Liver (tissue), 9 donors: ENCODE results near the gene MYO5A. TPM values are rescaled to one million over a fixed set of nuclear protein-coding genes. Genes with fewer than 3 reads are reported as not detected.

Source experiments
- DNase-seq: peaks from one replicate; pipeline ENCODE4 v3.0.0-alpha.2; 2017; ENCODE audit warnings: low spot score
- H3K27ac ChIP-seq, 2 donors: one replicate each; pipeline ENCODE4 v1.7.0; 2013; ENCODE audit warnings: inconsistent platforms in 2 of 2, low read length in 2 of 2, control low read depth in 1 of 2, low read depth in 1 of 2, mild to moderate bottlenecking in 1 of 2
- H3K27me3 ChIP-seq, 4 donors: one replicate each; pipeline versions ENCODE4 v1.6.1 to v1.7.0; 2013; ENCODE audit warnings: low read length in 3 of 4, inconsistent platforms in 1 of 4, mild to moderate bottlenecking in 1 of 4, moderate library complexity in 1 of 4; ENCODE audit not compliant: control insufficient read depth in 4 of 4, insufficient read depth in 4 of 4
- H3K36me3 ChIP-seq, 4 donors: one replicate each; pipeline versions ENCODE4 v1.6.1 to v1.7.0; 2013; ENCODE audit warnings: low read length in 3 of 4, mild to moderate bottlenecking in 3 of 4, low read depth in 1 of 4, moderate library complexity in 1 of 4; ENCODE audit not compliant: control insufficient read depth in 4 of 4, insufficient read depth in 3 of 4
- H3K4me1 ChIP-seq, 4 donors: one replicate each; pipeline versions ENCODE4 v1.6.1 to v1.7.0; 2013; ENCODE audit warnings: low read length in 3 of 4, mild to moderate bottlenecking in 3 of 4, moderate library complexity in 1 of 4; ENCODE audit not compliant: control insufficient read depth in 4 of 4, insufficient read depth in 4 of 4
- H3K4me3 ChIP-seq, 3 donors: one replicate each; pipeline versions ENCODE4 v1.6.1 to v1.7.0; 2013; ENCODE audit warnings: low read length in 3 of 3, control low read depth in 1 of 3, low read depth in 1 of 3, mild to moderate bottlenecking in 1 of 3
- H3K9ac ChIP-seq, 2 donors: one replicate each; pipeline ENCODE4 v1.7.0; 2013; ENCODE audit warnings: low read length in 2 of 2, mild to moderate bottlenecking in 2 of 2, moderate library complexity in 2 of 2, control low read depth in 1 of 2, low read depth in 1 of 2
- H3K9me3 ChIP-seq, 4 donors: one replicate each; pipeline versions ENCODE4 v1.6.1 to v1.7.0; 2013; ENCODE audit warnings: low read length in 3 of 4; ENCODE audit not compliant: control insufficient read depth in 4 of 4
- ATF3 ChIP-seq: IDR thresholded peaks from 2 replicates; pipeline ENCODE4 v1.6.1; 2016; ENCODE audit warnings: antibody characterized with exemption
- CTCF ChIP-seq: fragments of 150-350 bp; IDR thresholded peaks from 2 replicates; pipeline ENCODE4 v1.5.1; 2017; ENCODE audit warnings: improper control_type of control experiment, low read depth, low read length; ENCODE audit not compliant: missing input control
- EGR1 ChIP-seq, 2 donors: IDR thresholded peaks; 2 replicates each; pipeline ENCODE4 v1.6.1; 2016 to 2018; ENCODE audit warnings: antibody characterized with exemption in 2 of 2, low read depth in 2 of 2
- FOXA1 ChIP-seq: IDR thresholded peaks from 2 replicates; pipeline ENCODE4 v1.6.1; 2016; ENCODE audit warnings: antibody characterized with exemption
- FOXA2 ChIP-seq: IDR thresholded peaks from 2 replicates; pipeline ENCODE4 v1.6.1; 2016; ENCODE audit warnings: antibody characterized with exemption
- GABPA ChIP-seq, 2 donors: IDR thresholded peaks in 1 of 2; conservative IDR thresholded peaks in 1 of 2; 2 replicates each; pipeline ENCODE4 v1.6.1; 2016; ENCODE audit warnings: antibody characterized with exemption in 2 of 2, mild to moderate bottlenecking in 1 of 2, moderate library complexity in 1 of 2
- HNF4A ChIP-seq, 2 donors: conservative IDR thresholded peaks; 2 replicates each; pipeline ENCODE4 v1.6.1; 2016; ENCODE audit warnings: antibody characterized with exemption in 2 of 2, mild to moderate bottlenecking in 2 of 2
- HNF4G ChIP-seq: IDR thresholded peaks from 2 replicates; pipeline ENCODE4 v1.6.1; 2016; ENCODE audit warnings: antibody characterized with exemption
- JUND ChIP-seq, 2 donors: IDR thresholded peaks; 2 replicates each; pipeline ENCODE4 v1.6.1; 2016; ENCODE audit warnings: antibody characterized with exemption in 2 of 2
- NR2F2 ChIP-seq: IDR thresholded peaks from 2 replicates; pipeline ENCODE4 v1.6.1; 2016; ENCODE audit warnings: antibody characterized with exemption
- RAD21 ChIP-seq, 2 donors: IDR thresholded peaks; 2 replicates each; pipeline ENCODE4 v1.6.1; 2016; ENCODE audit warnings: antibody characterized with exemption in 2 of 2, mild to moderate bottlenecking in 2 of 2
- RXRA ChIP-seq, 2 donors: IDR thresholded peaks; 2 replicates each; pipeline ENCODE4 v1.6.1; 2017 to 2018; ENCODE audit warnings: antibody characterized with exemption in 2 of 2, mild to moderate bottlenecking in 1 of 2
- SP1 ChIP-seq: IDR thresholded peaks from 2 replicates; pipeline ENCODE4 v1.6.1; 2018; ENCODE audit warnings: antibody characterized with exemption, mild to moderate bottlenecking
- TAF1 ChIP-seq: conservative IDR thresholded peaks from 2 replicates; pipeline ENCODE4 v1.6.1; 2016; ENCODE audit warnings: antibody characterized with exemption, mild to moderate bottlenecking
- YY1 ChIP-seq: IDR thresholded peaks from 2 replicates; pipeline ENCODE4 v1.6.1; 2016; ENCODE audit warnings: antibody characterized with exemption, mild to moderate bottlenecking
- WGBS: extraction: QIAGEN DNeasy Blood & Tissue Kit; methylation state at CpG from one replicate; pipeline ENCODE4 v1.1.7; 2013; 5-methylcytosine and 5-hydroxymethylcytosine counted together
- polyA plus RNA-seq, 2 donors: library from polyadenylated mRNA; stranded (reverse) in 1 of 2; unstranded in 1 of 2; fragments of 200-250 nt in 1 of 2; fragments of >200 nt in 1 of 2; fragmentation: Nextera tagmentation in 1 of 2; extraction: Ambion mirVana in 1 of 2; gene quantifications; one replicate each; pipeline versions ENCODE4 v1.2.1 to v1.2.3, GENCODE V29; 2013 to 2015
- total RNA-seq, 2 donors: library from RNA; depleted of rRNA; stranded (reverse); fragments of >200 nt; gene quantifications; one replicate each; pipeline ENCODE4 v1.2.3, GENCODE V29; 2014
- TF ChIP-seq, protein P1 (sequence below): IDR thresholded peaks from 2 replicates; pipeline ENCODE4 v1.6.1; 2016; ENCODE audit warnings: antibody characterized with exemption
- TF ChIP-seq, protein P2 (sequence below): IDR thresholded peaks from 2 replicates; pipeline ENCODE4 v1.6.1; 2016; ENCODE audit warnings: antibody characterized with exemption, mild to moderate bottlenecking
- TF ChIP-seq, protein P3 (sequence below): IDR thresholded peaks from 2 replicates; pipeline ENCODE4 v1.6.1; 2016; ENCODE audit warnings: antibody characterized with exemption
- donor health status: healthy.
- donor health status: healthy.
- donor health status: healthy.
- donor health status: healthy.
- donor health status: healthy.

MYO5A gene
- total and polyA plus RNA-seq, 4 donors = 1.0 to 7.1 (median 3.0) TPM

DNA sequence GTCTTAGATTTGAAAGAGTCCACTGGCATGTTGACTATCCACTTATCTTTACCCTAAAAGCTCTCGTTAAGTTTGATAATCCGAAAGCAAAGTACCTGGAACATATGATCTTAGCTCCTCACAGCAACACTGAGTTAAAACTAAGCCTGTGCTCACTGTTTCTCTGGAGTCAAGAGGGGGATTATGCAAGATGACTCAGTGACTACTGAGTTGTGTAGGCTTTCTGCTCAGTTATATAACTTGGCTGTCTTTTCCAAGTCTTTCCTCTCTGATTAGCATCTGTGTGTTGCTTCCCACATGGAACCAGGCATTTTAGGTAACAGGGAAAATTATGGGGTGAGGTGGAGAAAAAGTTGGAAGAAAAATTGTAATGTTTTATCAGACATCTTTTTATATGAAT is 201.9 kb downstream of the MYO5A start:
- H3K27me3 ChIP-seq = no peaks in the 10 kb centered on the region
- no peak overlapping the region for H3K9ac ChIP-seq
- TF ChIP-seq RAD21 (IDR thresholded peaks at IDR 0.05) (no peak), RXRA (IDR thresholded peaks at IDR 0.05) (no peak), HNF4G (no peak), FOXA2 (no peak), CTCF (no peak), JUND (IDR thresholded peaks at IDR 0.05) (no peak), SP1 (no peak), NR2F2 (no peak), TAF1 (no peak), HNF4A (conservative IDR thresholded peaks at IDR 0.05) (no peak), FOXA1 (no peak), YY1 (no peak), EGR1 (IDR thresholded peaks at IDR 0.05; ENCODE audit: low read depth in 2 of 2) (no peak)
- TF ChIP-seq, protein P1, sequence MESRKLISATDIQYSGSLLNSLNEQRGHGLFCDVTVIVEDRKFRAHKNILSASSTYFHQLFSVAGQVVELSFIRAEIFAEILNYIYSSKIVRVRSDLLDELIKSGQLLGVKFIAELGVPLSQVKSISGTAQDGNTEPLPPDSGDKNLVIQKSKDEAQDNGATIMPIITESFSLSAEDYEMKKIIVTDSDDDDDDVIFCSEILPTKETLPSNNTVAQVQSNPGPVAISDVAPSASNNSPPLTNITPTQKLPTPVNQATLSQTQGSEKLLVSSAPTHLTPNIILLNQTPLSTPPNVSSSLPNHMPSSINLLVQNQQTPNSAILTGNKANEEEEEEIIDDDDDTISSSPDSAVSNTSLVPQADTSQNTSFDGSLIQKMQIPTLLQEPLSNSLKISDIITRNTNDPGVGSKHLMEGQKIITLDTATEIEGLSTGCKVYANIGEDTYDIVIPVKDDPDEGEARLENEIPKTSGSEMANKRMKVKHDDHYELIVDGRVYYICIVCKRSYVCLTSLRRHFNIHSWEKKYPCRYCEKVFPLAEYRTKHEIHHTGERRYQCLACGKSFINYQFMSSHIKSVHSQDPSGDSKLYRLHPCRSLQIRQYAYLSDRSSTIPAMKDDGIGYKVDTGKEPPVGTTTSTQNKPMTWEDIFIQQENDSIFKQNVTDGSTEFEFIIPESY = no peak
- TF ChIP-seq, protein P2, sequence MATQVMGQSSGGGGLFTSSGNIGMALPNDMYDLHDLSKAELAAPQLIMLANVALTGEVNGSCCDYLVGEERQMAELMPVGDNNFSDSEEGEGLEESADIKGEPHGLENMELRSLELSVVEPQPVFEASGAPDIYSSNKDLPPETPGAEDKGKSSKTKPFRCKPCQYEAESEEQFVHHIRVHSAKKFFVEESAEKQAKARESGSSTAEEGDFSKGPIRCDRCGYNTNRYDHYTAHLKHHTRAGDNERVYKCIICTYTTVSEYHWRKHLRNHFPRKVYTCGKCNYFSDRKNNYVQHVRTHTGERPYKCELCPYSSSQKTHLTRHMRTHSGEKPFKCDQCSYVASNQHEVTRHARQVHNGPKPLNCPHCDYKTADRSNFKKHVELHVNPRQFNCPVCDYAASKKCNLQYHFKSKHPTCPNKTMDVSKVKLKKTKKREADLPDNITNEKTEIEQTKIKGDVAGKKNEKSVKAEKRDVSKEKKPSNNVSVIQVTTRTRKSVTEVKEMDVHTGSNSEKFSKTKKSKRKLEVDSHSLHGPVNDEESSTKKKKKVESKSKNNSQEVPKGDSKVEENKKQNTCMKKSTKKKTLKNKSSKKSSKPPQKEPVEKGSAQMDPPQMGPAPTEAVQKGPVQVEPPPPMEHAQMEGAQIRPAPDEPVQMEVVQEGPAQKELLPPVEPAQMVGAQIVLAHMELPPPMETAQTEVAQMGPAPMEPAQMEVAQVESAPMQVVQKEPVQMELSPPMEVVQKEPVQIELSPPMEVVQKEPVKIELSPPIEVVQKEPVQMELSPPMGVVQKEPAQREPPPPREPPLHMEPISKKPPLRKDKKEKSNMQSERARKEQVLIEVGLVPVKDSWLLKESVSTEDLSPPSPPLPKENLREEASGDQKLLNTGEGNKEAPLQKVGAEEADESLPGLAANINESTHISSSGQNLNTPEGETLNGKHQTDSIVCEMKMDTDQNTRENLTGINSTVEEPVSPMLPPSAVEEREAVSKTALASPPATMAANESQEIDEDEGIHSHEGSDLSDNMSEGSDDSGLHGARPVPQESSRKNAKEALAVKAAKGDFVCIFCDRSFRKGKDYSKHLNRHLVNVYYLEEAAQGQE = no peak
- TF ChIP-seq, protein P3, sequence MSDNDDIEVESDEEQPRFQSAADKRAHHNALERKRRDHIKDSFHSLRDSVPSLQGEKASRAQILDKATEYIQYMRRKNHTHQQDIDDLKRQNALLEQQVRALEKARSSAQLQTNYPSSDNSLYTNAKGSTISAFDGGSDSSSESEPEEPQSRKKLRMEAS = no peak
- no peak overlapping the region for H3K27ac ChIP-seq
- no peak overlapping the region for H3K4me3 ChIP-seq
- WGBS = 94% methylated on average over 2 of the region's 2 CpGs
- no peaks in the 10 kb centered on the region for H3K4me1 ChIP-seq
- H3K36me3 ChIP-seq = no peaks in the 10 kb centered on the region
- H3K9me3 ChIP-seq = no peaks in the 10 kb centered on the region
- DNase-seq = no peak

GRCh38 chr15:52324109-52324508 is 204.6 kb downstream of the MYO5A start:
- no peaks in the 10 kb centered on the region for H3K9me3 ChIP-seq
- no peak overlapping the region for H3K9ac ChIP-seq
- WGBS = 70% methylated on average over 1 of the region's 1 CpG
- H3K27me3 ChIP-seq = no peaks in the 10 kb centered on the region
- H3K27ac ChIP-seq = no peak overlapping the region
- H3K4me1 ChIP-seq = no peaks in the 10 kb centered on the region
- DNase-seq = no peak
- H3K4me3 ChIP-seq = no peak overlapping the region
- H3K36me3 ChIP-seq = peaks cover 0 to 4% (median 0%) of the 10 kb centered on the region in 4 donors
- TF ChIP-seq NR2F2 (no peak), RXRA (IDR thresholded peaks at IDR 0.05) (no peak), HNF4A (conservative IDR thresholded peaks at IDR 0.05) (no peak), GABPA (IDR thresholded peaks at IDR 0.05 in 1 of 2, conservative IDR thresholded peaks at IDR 0.05 in 1 of 2) (no peak), CTCF (no peak), FOXA1 (no peak), FOXA2 (no peak), YY1 (no peak), EGR1 (IDR thresholded peaks at IDR 0.05; ENCODE audit: low read depth in 2 of 2) (no peak), JUND (IDR thresholded peaks at IDR 0.05) (no peak), ATF3 (no peak), RAD21 (IDR thresholded peaks at IDR 0.05) (no peak), TAF1 (no peak), SP1 (no peak), HNF4G (no peak)
- TF ChIP-seq, protein P1 = no peak
- TF ChIP-seq, protein P3 = no peak
